Measurements from ENCODE around the gene HBE1. TPM values are rescaled to one million over a fixed set of nuclear protein-coding genes. Genes with fewer than 3 reads are reported as not detected.

HBE1 gene
- total RNA-seq, 5 donors from 2014 or later (not counting 1 experiment from before 2014, with no cell fraction given), result 3.1 to 3.2 (median 3.2) TPM; not detected in 2

DNA sequence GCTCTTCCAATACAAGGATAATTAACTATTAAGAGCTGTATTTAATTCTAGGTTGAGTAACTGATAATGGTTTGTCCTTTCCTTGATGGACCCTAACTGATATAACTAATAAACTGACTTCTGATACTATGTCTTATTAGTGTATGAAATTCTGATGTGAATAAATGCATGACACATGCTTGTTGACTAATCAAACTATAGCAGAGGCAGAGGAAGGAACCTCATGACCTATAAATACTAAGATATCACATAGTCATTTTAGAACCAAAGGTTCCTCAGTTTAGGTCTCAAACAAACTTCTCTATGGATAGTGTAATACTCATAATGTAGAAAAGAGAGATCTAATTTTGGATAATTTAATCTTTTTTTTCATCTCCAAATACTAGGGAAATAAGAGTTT lies 30.7 kb downstream of the HBE1 start:
- no peaks in the 10 kb centered on the region for H3K27me3 ChIP-seq (replicated peaks in 1 of 2; ENCODE audit: control insufficient read depth in 2 of 2, extremely low read depth in 1 of 2, insufficient read depth in 2 of 2, low read length in 1 of 2)
- peaks cover 2 to 11% of the 10 kb centered on the region in 2 donors for H3K27me3 Mint-ChIP-seq
- no peaks in the 10 kb centered on the region for H3K36me3 ChIP-seq (ENCODE audit: control insufficient read depth in 2 of 2, extremely low read depth in 1 of 2, insufficient read depth in 1 of 2, low read length in 1 of 2)
- no peak overlapping the region for H3K27ac ChIP-seq (ENCODE audit: low read length)
- no peaks in the 10 kb centered on the region for H3K36me3 Mint-ChIP-seq
- H3K4me1 ChIP-seq (ENCODE audit: control insufficient read depth in 1 of 2, extremely low read depth in 1 of 2, insufficient read depth in 2 of 2, low read length in 2 of 2), result peaks cover 0 to 3% of the 10 kb centered on the region in 2 experiments
- no peak overlapping the region for H3K27ac Mint-ChIP-seq
- no peaks in the 10 kb centered on the region for H3K9me3 ChIP-seq
- CTCF ChIA-PET, result no interaction called here
- H3K4me3 ChIP-seq (ENCODE audit: control insufficient read depth in 1 of 2, extremely low read depth in 1 of 2, low read length in 1 of 2), result no peak overlapping the region
- no peaks in the 10 kb centered on the region for H3K9me3 Mint-ChIP-seq
- DNase-seq (no peak), ATAC-seq (replicated peaks in 1 of 4) (no peak)
- POLR2A ChIA-PET, result no interaction called here
- H3K4me3 Mint-ChIP-seq, result no peak overlapping the region
- peaks cover 0 to 5% (median 2%) of the 10 kb centered on the region in 3 donors for H3K4me1 Mint-ChIP-seq

DNA sequence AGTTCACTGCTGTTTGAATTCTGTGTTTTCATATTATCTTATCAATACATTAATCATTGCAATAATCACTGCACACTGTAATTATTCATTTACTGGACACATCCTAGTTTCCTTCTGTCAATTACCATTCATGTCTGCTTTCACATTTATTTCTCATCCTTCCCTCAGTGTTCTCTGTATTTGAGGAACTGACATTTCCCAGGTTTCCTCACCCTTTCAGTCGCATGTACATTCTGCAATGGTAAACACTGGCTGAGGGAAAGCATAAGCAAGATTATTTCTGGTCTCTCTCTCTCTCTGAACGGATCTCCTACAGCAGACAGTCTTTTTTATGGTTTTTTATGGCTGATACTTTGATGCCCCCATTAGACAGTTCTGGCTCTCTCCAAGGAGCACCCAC lies 31.3 kb downstream of the HBE1 start:
- Histone ChIP-seq H3K27ac (ENCODE audit: low read length) (no peak overlapping the region), H3K9me3 (no peaks in the 10 kb centered on the region), H3K4me1 (ENCODE audit: control insufficient read depth in 1 of 2, extremely low read depth in 1 of 2, insufficient read depth in 2 of 2, low read length in 2 of 2) (peaks cover 0 to 3% of the 10 kb centered on the region in 2 experiments), H3K27me3 (replicated peaks in 1 of 2; ENCODE audit: control insufficient read depth in 2 of 2, extremely low read depth in 1 of 2, insufficient read depth in 2 of 2, low read length in 1 of 2) (no peaks in the 10 kb centered on the region), H3K4me3 (ENCODE audit: control insufficient read depth in 1 of 2, extremely low read depth in 1 of 2, low read length in 1 of 2) (no peak overlapping the region), H3K36me3 (ENCODE audit: control insufficient read depth in 2 of 2, extremely low read depth in 1 of 2, insufficient read depth in 1 of 2, low read length in 1 of 2) (no peaks in the 10 kb centered on the region)
- peaks cover 2 to 11% of the 10 kb centered on the region in 2 donors for H3K27me3 Mint-ChIP-seq
- ChIA-PET POLR2A (no interaction called here), CTCF (no interaction called here)
- H3K4me3 Mint-ChIP-seq, result no peak overlapping the region
- no peaks in the 10 kb centered on the region for H3K36me3 Mint-ChIP-seq
- ATAC-seq (replicated peaks in 1 of 4) (no peak), DNase-seq (no peak)
- no CpG with 5 or more reads among the region's 2 CpGs for WGBS (ENCODE audit: insufficient coverage)
- H3K27ac Mint-ChIP-seq, result no peak overlapping the region
- peaks cover 0 to 5% (median 2%) of the 10 kb centered on the region in 3 donors for H3K4me1 Mint-ChIP-seq
- no peaks in the 10 kb centered on the region for H3K9me3 Mint-ChIP-seq

DNA sequence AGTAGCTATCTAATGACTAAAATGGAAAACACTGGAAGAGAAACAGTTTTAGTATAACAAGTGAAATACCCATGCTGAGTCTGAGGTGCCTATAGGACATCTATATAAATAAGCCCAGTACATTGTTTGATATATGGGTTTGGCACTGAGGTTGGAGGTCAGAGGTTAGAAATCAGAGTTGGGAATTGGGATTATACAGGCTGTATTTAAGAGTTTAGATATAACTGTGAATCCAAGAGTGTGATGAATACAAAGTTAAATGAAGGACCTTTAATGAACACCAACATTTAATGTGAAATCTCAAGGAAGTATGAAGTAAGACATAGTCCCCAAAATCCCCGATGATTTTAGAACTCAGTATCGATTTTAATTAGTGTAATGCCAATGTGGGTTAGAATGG lies 32.3 kb downstream of the HBE1 start:
- WGBS (ENCODE audit: insufficient coverage), result 100% methylated on average over 1 of the region's 2 CpGs
- H3K4me1 ChIP-seq (ENCODE audit: control insufficient read depth in 1 of 2, extremely low read depth in 1 of 2, insufficient read depth in 2 of 2, low read length in 2 of 2), result peaks cover 0 to 3% of the 10 kb centered on the region in 2 experiments
- no peaks in the 10 kb centered on the region for H3K9me3 Mint-ChIP-seq

DNA sequence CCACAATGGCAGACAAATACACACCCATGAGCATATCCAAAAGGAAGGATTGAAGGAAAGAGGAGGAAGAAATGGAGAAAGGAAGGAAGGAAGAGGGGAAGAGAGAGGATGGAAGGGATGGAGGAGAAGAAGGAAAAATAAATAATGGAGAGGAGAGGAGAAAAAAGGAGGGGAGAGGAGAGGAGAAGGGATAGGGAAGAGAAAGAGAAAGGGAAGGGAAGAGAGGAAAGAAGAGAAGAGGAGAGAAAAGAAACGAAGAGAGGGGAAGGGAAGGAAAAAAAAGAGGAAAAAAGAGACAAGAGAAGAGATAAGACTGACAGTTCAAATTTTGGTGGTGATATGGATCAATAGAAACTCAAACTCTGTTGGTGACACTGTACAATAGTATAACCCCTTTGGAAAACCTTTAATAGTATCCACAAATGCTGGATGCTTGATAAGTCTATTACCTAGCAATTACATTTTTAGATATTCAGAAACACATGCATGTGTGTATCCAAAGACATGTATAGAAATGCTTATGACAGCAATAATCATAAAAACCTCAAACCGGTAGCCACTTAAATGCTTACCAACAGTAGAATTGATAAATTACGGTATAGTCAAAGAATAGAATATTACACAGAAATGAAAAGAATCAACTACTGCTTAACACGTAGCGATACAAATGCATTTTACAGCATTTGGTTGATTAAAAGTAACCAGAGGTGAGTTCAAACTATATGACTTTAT lies 34.2 kb downstream of the HBE1 start:
- Mint-ChIP-seq H3K4me3 (no peak overlapping the region), H3K36me3 (no peaks in the 10 kb centered on the region), H3K27ac (no peak overlapping the region), H3K27me3 (peaks cover 2 to 11% of the 10 kb centered on the region in 2 donors), H3K4me1 (peaks cover 0 to 5% (median 2%) of the 10 kb centered on the region in 3 donors), H3K9me3 (no peaks in the 10 kb centered on the region)
- ChIA-PET CTCF (no interaction called here), POLR2A (no interaction called here)
- no peak overlapping the region for H3K27ac ChIP-seq (ENCODE audit: low read length)
- no peak overlapping the region for H3K4me3 ChIP-seq (ENCODE audit: control insufficient read depth in 1 of 2, extremely low read depth in 1 of 2, low read length in 1 of 2)
- ATAC-seq (replicated peaks in 1 of 4) (no peak), DNase-seq (no peak)
- WGBS (ENCODE audit: insufficient coverage), result no CpG with 5 or more reads among the region's 5 CpGs
- no peaks in the 10 kb centered on the region for H3K36me3 ChIP-seq (ENCODE audit: control insufficient read depth in 2 of 2, extremely low read depth in 1 of 2, insufficient read depth in 1 of 2, low read length in 1 of 2)
- no peaks in the 10 kb centered on the region for H3K27me3 ChIP-seq (replicated peaks in 1 of 2; ENCODE audit: control insufficient read depth in 2 of 2, extremely low read depth in 1 of 2, insufficient read depth in 2 of 2, low read length in 1 of 2)
- H3K9me3 ChIP-seq, result no peaks in the 10 kb centered on the region
- H3K4me1 ChIP-seq (ENCODE audit: control insufficient read depth in 1 of 2, extremely low read depth in 1 of 2, insufficient read depth in 2 of 2, low read length in 2 of 2), result peaks cover 0 to 3% of the 10 kb centered on the region in 2 experiments

More for the DNA sequence above, 32.3 kb downstream of the HBE1 start:
- Mint-ChIP-seq H3K36me3 (no peaks in the 10 kb centered on the region), H3K4me1 (peaks cover 0 to 5% (median 2%) of the 10 kb centered on the region in 3 donors), H3K27me3 (peaks cover 2 to 11% of the 10 kb centered on the region in 2 donors), H3K27ac (no peak overlapping the region), H3K4me3 (no peak overlapping the region)
- ChIA-PET CTCF (no interaction called here), POLR2A (no interaction called here)
- Histone ChIP-seq H3K27me3 (replicated peaks in 1 of 2; ENCODE audit: control insufficient read depth in 2 of 2, extremely low read depth in 1 of 2, insufficient read depth in 2 of 2, low read length in 1 of 2) (no peaks in the 10 kb centered on the region), H3K36me3 (ENCODE audit: control insufficient read depth in 2 of 2, extremely low read depth in 1 of 2, insufficient read depth in 1 of 2, low read length in 1 of 2) (no peaks in the 10 kb centered on the region), H3K27ac (ENCODE audit: low read length) (no peak overlapping the region), H3K4me3 (ENCODE audit: control insufficient read depth in 1 of 2, extremely low read depth in 1 of 2, low read length in 1 of 2) (no peak overlapping the region), H3K9me3 (no peaks in the 10 kb centered on the region)
- no peak for ATAC-seq (replicated peaks in 1 of 4)
- DNase-seq, result no peak

DNA sequence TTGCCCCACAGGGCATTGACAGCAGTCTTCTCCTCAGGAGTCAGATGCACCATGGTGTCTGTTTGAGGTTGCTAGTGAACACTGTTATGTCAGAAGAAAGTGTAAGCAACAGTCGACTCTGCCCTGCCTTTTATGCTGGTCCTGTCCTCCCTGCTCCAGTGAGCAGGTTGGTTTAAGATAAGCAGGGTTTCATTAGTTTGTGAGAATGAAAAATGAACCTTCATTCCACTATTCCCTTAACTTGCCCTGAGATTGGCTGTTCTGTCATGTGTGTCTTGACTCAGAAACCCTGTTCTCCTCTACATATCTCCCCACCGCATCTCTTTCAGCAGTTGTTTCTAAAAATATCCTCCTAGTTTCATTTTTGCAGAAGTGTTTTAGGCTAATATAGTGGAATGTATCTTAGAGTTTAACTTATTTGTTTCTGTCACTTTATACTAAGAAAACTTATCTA lies 35.3 kb downstream of the HBE1 start, which contains the start of gene HBD:
HBD (minus strand) TSS at position 103 of the 454 bp plus-strand sequence; CDS start at position 53, 50 bp downstream.
- no peak within 1 kb of the TSS for H3K27ac ChIP-seq (ENCODE audit: low read length)
- ATAC-seq (replicated peaks in 1 of 4) (no peak), DNase-seq (no peak)
- Mint-ChIP-seq H3K36me3 (no peaks in the 10 kb centered on the region), H3K27me3 (peaks cover 2 to 11% of the 10 kb centered on the region in 2 donors), H3K4me3 (no peak within 1 kb of the TSS), H3K9me3 (no peaks in the 10 kb centered on the region), H3K4me1 (peaks cover 0 to 5% (median 2%) of the 10 kb centered on the region in 3 donors), H3K27ac (no peak within 1 kb of the TSS)
- H3K4me1 ChIP-seq (ENCODE audit: control insufficient read depth in 1 of 2, extremely low read depth in 1 of 2, insufficient read depth in 2 of 2, low read length in 2 of 2), result peaks cover 0 to 3% of the 10 kb centered on the region in 2 experiments
- H3K9me3 ChIP-seq, result no peaks in the 10 kb centered on the region
- POLR2A ChIA-PET, result no interaction called here
- H3K4me3 ChIP-seq (ENCODE audit: control insufficient read depth in 1 of 2, extremely low read depth in 1 of 2, low read length in 1 of 2), result no peak within 1 kb of the TSS
- no CpG with 5 or more reads among the region's 2 CpGs for WGBS (ENCODE audit: insufficient coverage)
- H3K27me3 ChIP-seq (replicated peaks in 1 of 2; ENCODE audit: control insufficient read depth in 2 of 2, extremely low read depth in 1 of 2, insufficient read depth in 2 of 2, low read length in 1 of 2), result no peaks in the 10 kb centered on the region
- no peaks in the 10 kb centered on the region for H3K36me3 ChIP-seq (ENCODE audit: control insufficient read depth in 2 of 2, extremely low read depth in 1 of 2, insufficient read depth in 1 of 2, low read length in 1 of 2)
- CTCF ChIA-PET, result no interaction called here

DNA sequence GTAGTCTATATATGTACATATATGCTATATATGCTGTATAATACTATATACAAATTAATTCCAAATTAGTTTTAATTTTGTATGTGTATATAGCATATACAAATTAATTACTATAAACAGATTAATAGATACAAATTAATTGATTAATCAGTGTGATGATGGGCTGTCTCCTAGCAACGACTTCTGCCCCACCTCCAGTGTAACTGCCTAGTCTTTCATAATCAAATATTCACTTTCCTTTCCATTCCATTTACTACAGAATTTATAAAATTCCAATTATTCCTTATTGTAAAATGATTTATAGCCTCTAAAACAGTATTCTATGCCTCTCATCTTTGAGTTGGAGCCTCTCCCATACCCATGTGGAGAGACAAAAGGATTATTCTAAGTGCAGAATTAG lies 36.4 kb downstream of the HBE1 start:
- WGBS (ENCODE audit: insufficient coverage), result no CpG with 5 or more reads among the region's 1 CpG
- H3K27ac Mint-ChIP-seq, result no peak overlapping the region
- H3K9me3 Mint-ChIP-seq, result no peaks in the 10 kb centered on the region
- H3K27me3 Mint-ChIP-seq, result peaks cover 0 to 6% of the 10 kb centered on the region in 2 donors
- Histone ChIP-seq H3K27me3 (replicated peaks in 1 of 2; ENCODE audit: control insufficient read depth in 2 of 2, extremely low read depth in 1 of 2, insufficient read depth in 2 of 2, low read length in 1 of 2) (no peaks in the 10 kb centered on the region), H3K4me3 (ENCODE audit: control insufficient read depth in 1 of 2, extremely low read depth in 1 of 2, low read length in 1 of 2) (no peak overlapping the region), H3K9me3 (no peaks in the 10 kb centered on the region), H3K27ac (ENCODE audit: low read length) (no peak overlapping the region), H3K36me3 (ENCODE audit: control insufficient read depth in 2 of 2, extremely low read depth in 1 of 2, insufficient read depth in 1 of 2, low read length in 1 of 2) (no peaks in the 10 kb centered on the region), H3K4me1 (ENCODE audit: control insufficient read depth in 1 of 2, extremely low read depth in 1 of 2, insufficient read depth in 2 of 2, low read length in 2 of 2) (peaks cover 0 to 3% of the 10 kb centered on the region in 2 experiments)
- peaks cover 0 to 5% (median 2%) of the 10 kb centered on the region in 3 donors for H3K4me1 Mint-ChIP-seq
- CTCF ChIA-PET, result no interaction called here
- no peak for ATAC-seq (replicated peaks in 1 of 4)
- H3K36me3 Mint-ChIP-seq, result no peaks in the 10 kb centered on the region
- no peak for DNase-seq
- POLR2A ChIA-PET, result no interaction called here
- H3K4me3 Mint-ChIP-seq, result no peak overlapping the region
